Measurements from ENCODE around the gene PDE4A. TPM values are rescaled to one million over a fixed set of nuclear protein-coding genes. Genes with fewer than 3 reads are reported as not detected.
A peak's percentile ranks its signal among the peaks of the same experiment; 100 is the strongest.

PDE4A gene
- total RNA-seq, 2 experiments from 2014 or later, result 15.7 to 17.5 TPM

DNA sequence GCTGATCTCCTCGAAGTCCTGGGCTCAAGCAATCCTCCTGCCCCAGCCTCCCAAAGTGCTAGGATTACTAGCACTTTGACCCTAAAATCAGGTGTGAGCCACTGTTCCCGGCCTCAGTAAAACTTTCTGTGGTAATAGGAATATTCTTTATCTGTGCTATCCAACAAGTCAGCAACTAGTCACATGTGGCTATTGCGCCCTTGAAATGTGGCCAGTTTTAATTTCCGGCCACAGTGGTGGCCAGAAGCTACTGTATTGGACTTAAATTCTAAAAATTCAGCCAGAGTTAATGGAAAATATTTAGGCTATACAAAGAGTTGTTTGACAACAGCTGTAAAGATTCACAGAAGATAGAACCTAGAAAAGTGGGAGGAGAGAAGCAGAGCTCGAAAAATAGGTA is 52.9 kb downstream of the PDE4A start:
- DNase-seq, result no peak
- Mint-ChIP-seq H3K36me3 (no peaks in the 10 kb centered on the region), H3K27me3 (no peaks in the 10 kb centered on the region), H3K9me3 (no peaks in the 10 kb centered on the region), H3K4me1 (ENCODE audit: low read depth) (no peaks in the 10 kb centered on the region), H3K27ac (no peak overlapping the region), H3K4me3 (no peak overlapping the region)
- POLR2A ChIA-PET, result no interaction called here
- intact Hi-C loops (cut with micrococcal nuclease), result no loop called here
- CTCF ChIA-PET, result interaction anchor here (0.7 to 1.5 kb wide), 3 partner anchors 61 to 80 kb away, joined by 3 read pairs; no protein-coding TSS in a partner anchor

DNA sequence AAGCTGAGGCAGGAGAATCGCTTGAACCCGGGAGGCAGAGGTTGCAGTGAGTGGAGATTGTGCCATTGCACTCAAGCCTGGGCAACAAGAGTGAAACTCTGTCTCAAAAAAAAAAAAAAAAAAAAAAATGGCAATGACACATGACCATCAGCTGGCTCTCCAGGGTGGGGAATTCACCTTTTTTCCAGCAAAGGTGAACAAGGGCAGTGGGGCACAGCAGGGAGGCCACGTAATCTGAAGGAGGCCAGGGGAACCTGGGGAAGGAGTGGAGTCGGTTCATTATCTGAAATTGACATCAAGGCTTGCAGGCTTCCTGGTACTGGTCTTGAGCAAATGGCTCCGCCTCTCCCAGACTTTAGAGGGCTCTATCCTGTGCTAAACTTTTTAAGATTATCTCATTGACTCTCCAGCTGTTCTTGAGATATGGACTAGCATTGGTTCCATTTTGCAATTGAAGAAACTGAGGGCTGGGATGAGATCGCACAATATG is 54.7 kb downstream of the PDE4A start:
- Mint-ChIP-seq H3K27me3 (no peaks in the 10 kb centered on the region), H3K36me3 (no peaks in the 10 kb centered on the region), H3K9me3 (no peaks in the 10 kb centered on the region), H3K4me3 (no peak overlapping the region), H3K27ac (no peak overlapping the region), H3K4me1 (ENCODE audit: low read depth) (peaks cover 8% of the 10 kb centered on the region)
- DNase-seq, result peak; percentile 40
- ChIA-PET POLR2A (no interaction called here), CTCF (interaction anchor here (1.0 to 1.1 kb wide), 2 partner anchors 47 to 59 kb away, joined by 4 read pairs; no protein-coding TSS in a partner anchor)
- intact Hi-C loops (cut with micrococcal nuclease), result no loop called here

DNA sequence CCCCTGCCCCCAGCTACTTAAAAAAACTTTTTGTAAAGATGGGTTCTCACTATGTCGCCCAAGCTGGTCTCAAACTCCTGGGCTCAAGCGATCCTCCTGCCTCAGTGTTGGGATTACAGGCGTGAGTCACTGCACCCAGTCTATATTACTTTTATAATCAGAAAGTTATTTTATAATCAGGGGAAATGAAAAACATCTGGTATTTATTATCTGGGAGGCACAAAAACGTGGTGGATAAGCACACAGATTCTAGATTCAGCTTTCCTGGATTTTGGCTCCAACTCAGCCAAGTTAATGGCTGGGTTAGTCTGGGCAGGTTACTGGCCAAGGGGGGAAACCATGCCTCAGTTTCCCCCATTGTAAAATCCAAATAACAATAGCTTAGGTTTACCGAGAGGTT is 58.1 kb downstream of the PDE4A start:
- H3K27ac Mint-ChIP-seq, result no peak overlapping the region
- H3K36me3 Mint-ChIP-seq, result no peaks in the 10 kb centered on the region
- peaks cover 8% of the 10 kb centered on the region for H3K4me1 Mint-ChIP-seq (ENCODE audit: low read depth)
- CTCF ChIA-PET, result interaction anchor here (0.6 to 2.2 kb wide), 15 partner anchors 16 to 386 kb away, joined by 3 to 8 read pairs (median 4); partner anchors contain the start of gene CDC37
- no peaks in the 10 kb centered on the region for H3K27me3 Mint-ChIP-seq
- intact Hi-C loops (cut with micrococcal nuclease), result loop anchor here (2.0 kb wide), 1 partner anchor 76 kb away; the partner anchor contains the start of gene CDC37
- DNase-seq, result no peak
- POLR2A ChIA-PET, result no interaction called here
- no peak overlapping the region for H3K4me3 Mint-ChIP-seq
- no peaks in the 10 kb centered on the region for H3K9me3 Mint-ChIP-seq

DNA sequence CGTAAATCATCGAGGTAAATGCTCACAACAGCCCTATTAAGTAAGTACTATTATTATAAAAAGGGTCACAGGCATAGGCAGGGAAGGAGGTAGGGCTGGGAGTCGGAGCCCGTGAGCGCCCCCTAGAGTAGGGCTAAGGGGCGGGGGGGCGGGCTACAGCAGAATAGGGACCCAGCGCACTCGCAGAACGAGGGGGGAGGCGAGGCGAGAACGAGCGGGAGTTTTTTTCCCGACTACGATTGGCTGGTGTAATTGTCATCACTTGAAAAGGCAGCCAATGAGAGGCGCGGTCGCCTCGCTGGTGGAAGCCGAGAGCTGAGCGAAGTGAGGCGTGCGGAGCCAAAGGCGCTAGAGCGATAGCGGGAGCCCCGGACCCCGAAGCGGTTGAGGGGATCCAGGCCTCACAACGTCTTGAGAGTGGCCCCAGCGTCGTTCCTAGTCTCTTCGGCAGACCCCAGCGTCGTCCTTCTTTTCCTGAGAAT is 58.6 kb downstream of the PDE4A start:
- H3K27ac Mint-ChIP-seq, result no peak overlapping the region
- intact Hi-C loops (cut with micrococcal nuclease), result loop anchor here (2.0 kb wide), 1 partner anchor 76 kb away; the partner anchor contains the start of gene CDC37
- POLR2A ChIA-PET, result no interaction called here

DNA sequence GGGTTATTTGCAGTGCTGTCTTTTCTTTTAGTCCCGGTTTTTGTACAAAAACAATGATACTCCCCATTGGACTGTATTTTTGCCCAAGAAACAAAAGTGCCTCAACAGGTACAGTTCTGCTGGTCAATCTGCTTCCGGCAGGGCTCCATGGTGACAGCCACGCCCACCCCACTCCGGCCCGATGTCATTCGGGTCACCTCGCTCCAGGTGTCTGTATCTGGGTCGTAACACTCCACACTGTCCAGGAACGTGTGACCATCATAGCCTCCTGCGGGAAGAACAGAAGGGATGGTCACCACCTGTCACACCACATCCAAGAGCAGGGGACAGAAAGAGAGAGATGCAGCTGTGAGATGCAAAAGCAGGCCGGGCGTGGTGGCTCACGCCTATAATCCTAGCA is 66.2 kb downstream of the PDE4A start:
- Mint-ChIP-seq H3K27ac (no peak overlapping the region), H3K4me1 (ENCODE audit: low read depth) (no peaks in the 10 kb centered on the region), H3K36me3 (peaks cover 32% of the 10 kb centered on the region), H3K9me3 (no peaks in the 10 kb centered on the region), H3K27me3 (no peaks in the 10 kb centered on the region), H3K4me3 (no peak overlapping the region)
- ChIA-PET POLR2A (no interaction called here), CTCF (no interaction called here)
- DNase-seq, result no peak
- intact Hi-C loops (cut with micrococcal nuclease), result no loop called here

More for the DNA sequence above, 58.6 kb downstream of the PDE4A start:
- Mint-ChIP-seq H3K4me3 (peak overlapping the region; percentile 35), H3K27me3 (no peaks in the 10 kb centered on the region), H3K4me1 (ENCODE audit: low read depth) (peaks cover 8% of the 10 kb centered on the region), H3K36me3 (no peaks in the 10 kb centered on the region), H3K9me3 (no peaks in the 10 kb centered on the region)
- DNase-seq, result peak; percentile 93
- CTCF ChIA-PET, result interaction anchor here (0.6 to 2.2 kb wide), 20 partner anchors 11 to 521 kb away, joined by 3 to 8 read pairs (median 4); partner anchors contain the start of gene CDC37

DNA sequence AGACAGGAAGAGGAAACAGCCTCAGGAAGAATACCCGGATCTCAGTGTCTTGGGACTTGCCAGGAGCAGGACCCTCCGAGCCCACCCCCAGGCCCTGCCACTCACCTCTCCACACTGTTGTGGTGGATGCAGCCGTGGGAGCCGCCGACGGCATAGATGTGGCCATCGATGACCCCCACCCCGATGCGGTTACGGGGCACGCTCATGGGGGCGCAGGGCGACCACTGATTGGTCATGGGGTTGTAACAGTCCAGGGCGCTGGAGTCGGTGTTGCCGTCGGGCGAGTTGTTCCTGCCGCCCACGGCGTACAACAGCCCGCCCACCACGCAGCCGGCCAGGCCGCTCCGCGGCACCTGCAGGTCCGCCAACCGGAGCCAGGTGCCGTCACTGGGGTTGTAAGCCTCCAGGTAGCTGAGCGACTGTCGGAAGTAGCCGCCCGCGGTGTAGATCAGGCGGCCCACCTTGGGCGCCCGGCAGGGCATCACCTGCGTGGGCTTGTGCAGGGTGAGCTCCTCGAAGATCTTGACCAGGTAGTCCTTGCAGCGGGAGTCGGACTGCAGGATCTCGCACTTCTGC is 71.2 kb downstream of the PDE4A start:
- POLR2A ChIA-PET, result no interaction called here

DNA sequence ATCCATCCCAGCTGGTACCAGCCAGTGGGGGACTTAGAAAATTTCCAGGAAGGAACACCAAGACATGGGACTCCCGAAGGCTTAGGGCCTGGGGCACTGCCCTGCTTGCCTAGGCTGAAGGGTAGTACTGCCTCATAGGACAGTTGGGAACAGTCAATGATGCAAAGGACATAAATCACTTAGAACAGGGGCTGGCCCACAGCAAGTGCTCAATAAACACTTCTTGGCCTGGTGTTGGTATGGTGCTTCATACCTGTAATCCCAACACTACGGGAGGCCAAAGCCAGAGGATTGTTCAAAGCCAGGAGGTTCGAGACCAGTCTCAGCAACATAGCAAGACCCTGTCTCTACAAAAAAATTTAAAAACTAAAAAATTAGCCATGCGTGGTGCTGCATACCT is 77.0 kb downstream of the PDE4A start:
- Mint-ChIP-seq H3K4me3 (no peak overlapping the region), H3K27me3 (no peaks in the 10 kb centered on the region), H3K36me3 (peaks cover 30% of the 10 kb centered on the region), H3K9me3 (no peaks in the 10 kb centered on the region), H3K27ac (no peak overlapping the region), H3K4me1 (ENCODE audit: low read depth) (peaks cover 28% of the 10 kb centered on the region)
- ChIA-PET POLR2A (interaction anchor here (0.6 kb wide), 1 partner anchor 75 kb away, joined by 3 read pairs; no protein-coding TSS in a partner anchor), CTCF (interaction anchor here (0.5 to 1.7 kb wide), 3 partner anchors 8 to 32 kb away, joined by 3 to 4 read pairs (median 3); no protein-coding TSS in a partner anchor)
- intact Hi-C loops (cut with micrococcal nuclease), result no loop called here
- DNase-seq, result no peak

More for the DNA sequence above, 71.2 kb downstream of the PDE4A start:
- intact Hi-C loops (cut with micrococcal nuclease), result no loop called here
- no peak for DNase-seq
- H3K36me3 Mint-ChIP-seq, result peaks cover 35% of the 10 kb centered on the region
- H3K27me3 Mint-ChIP-seq, result no peaks in the 10 kb centered on the region
- CTCF ChIA-PET, result interaction anchor here (0.6 to 2.1 kb wide), 7 partner anchors 9 to 208 kb away, joined by 3 to 15 read pairs (median 5); no protein-coding TSS in a partner anchor
- peaks cover 4% of the 10 kb centered on the region for H3K4me1 Mint-ChIP-seq (ENCODE audit: low read depth)
- no peak overlapping the region for H3K27ac Mint-ChIP-seq
- H3K9me3 Mint-ChIP-seq, result no peaks in the 10 kb centered on the region
- H3K4me3 Mint-ChIP-seq, result no peak overlapping the region

DNA sequence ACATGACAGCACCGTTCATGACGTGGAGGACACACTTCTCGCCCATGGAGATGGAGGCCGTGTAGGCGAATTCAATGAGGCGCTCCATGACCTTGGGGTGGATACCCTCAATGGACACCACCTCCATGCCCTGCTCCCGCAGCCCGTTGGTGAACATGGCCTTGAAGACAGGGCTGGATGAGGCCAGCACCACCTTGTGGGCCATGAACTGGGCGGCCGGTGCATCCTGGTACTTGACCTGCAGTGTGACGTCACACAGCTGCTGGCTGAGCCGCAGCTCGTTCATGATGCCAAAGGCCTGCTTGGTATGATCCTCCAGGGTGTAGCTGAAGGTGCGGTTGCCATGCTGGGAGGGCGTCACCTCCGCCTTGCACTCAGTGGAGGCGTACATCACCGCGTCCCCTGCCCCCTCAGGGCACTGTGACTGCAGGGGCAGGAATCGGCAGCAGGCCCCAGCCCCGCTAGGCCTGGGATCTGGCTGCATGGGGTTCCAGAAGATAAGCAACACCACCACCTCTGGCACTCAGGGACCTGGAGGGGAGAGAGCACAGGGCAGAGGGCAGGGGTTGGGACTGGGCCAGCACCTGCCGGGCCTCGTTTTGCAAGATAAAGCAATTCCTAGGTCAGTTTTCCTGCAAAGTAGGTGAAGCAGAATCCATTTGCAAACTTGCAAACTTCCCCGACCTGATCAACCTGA is 79.4 kb downstream of the PDE4A start:
- Mint-ChIP-seq H3K36me3 (peaks cover 26% of the 10 kb centered on the region), H3K9me3 (no peaks in the 10 kb centered on the region), H3K27me3 (no peaks in the 10 kb centered on the region), H3K4me1 (ENCODE audit: low read depth) (peaks cover 31% of the 10 kb centered on the region), H3K4me3 (no peak overlapping the region), H3K27ac (no peak overlapping the region)
- ChIA-PET POLR2A (interaction anchor here (0.5 to 1.1 kb wide), 2 partner anchors 53 to 67 kb away, joined by 3 to 4 read pairs; no protein-coding TSS in a partner anchor), CTCF (interaction anchor here (0.8 to 1.5 kb wide), 3 partner anchors 8 to 96 kb away, joined by 3 to 4 read pairs (median 3); no protein-coding TSS in a partner anchor)
- DNase-seq, result no peak
- intact Hi-C loops (cut with micrococcal nuclease), result no loop called here

DNA sequence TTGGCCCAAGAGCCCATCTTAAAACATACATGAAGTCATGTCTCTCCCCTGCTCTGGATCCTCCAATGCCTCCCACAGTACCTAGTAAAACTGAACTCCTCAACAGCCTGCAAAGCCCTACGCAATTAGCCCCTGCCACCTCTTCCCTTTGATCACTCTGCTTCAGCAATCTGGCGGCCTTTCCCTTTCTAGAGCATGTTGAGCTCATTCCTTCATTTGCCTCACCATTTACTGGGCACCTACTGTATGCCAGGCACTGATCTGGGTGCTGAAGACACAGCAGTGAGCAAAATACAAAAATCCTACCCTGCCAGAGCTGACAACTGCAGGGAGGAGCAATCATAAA is 79.9 kb downstream of the PDE4A start:
- H3K9me3 Mint-ChIP-seq, result no peaks in the 10 kb centered on the region
- H3K36me3 Mint-ChIP-seq, result peaks cover 26% of the 10 kb centered on the region
- intact Hi-C loops (cut with micrococcal nuclease), result no loop called here
- no peaks in the 10 kb centered on the region for H3K27me3 Mint-ChIP-seq
- POLR2A ChIA-PET, result interaction anchor here (0.5 to 1.1 kb wide), 2 partner anchors 54 to 67 kb away, joined by 3 to 4 read pairs; no protein-coding TSS in a partner anchor
- DNase-seq, result no peak
- CTCF ChIA-PET, result interaction anchor here (0.8 to 1.5 kb wide), 4 partner anchors 8 to 199 kb away, joined by 3 to 4 read pairs (median 4); no protein-coding TSS in a partner anchor
- H3K27ac Mint-ChIP-seq, result peak overlapping the region; percentile 9
- peak overlapping the region; percentile 55 for H3K4me3 Mint-ChIP-seq
- peaks cover 31% of the 10 kb centered on the region for H3K4me1 Mint-ChIP-seq (ENCODE audit: low read depth)

DNA sequence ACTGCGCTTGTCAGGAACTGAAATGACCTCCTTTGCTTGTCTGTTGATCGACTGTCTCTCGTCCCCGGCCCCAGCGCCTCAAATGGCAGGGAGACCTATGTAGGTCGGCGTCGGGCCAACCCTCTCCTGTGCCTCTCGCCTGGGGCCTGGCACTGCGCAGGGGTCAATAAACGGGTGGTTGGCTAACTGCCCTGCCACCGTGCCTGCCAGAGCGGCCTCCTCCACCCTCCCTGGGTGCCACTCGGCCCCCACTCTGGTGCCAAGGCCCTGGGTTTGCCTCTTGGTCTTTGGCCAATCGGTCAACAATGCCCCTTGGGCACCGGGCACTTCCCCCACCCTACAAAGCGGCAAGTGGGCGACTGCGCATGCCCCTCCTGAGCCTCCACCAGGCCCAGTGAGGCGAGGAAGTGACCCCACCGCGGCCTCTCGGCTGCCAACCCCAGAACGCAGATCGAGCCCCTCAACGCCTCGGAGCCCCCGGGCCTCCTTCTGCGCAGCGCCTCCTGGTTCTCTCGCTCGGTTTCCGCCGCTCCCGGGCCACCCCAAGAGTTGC is 81.7 kb downstream of the PDE4A start:
- peak overlapping the region; percentile 84 for H3K27ac Mint-ChIP-seq
- peaks cover 37% of the 10 kb centered on the region for H3K4me1 Mint-ChIP-seq (ENCODE audit: low read depth)
- no peaks in the 10 kb centered on the region for H3K27me3 Mint-ChIP-seq
- peak overlapping the region; percentile 90 for H3K4me3 Mint-ChIP-seq
- H3K36me3 Mint-ChIP-seq, result peaks cover 25% of the 10 kb centered on the region
- no peaks in the 10 kb centered on the region for H3K9me3 Mint-ChIP-seq
- POLR2A ChIA-PET, result interaction anchor here (1.0 kb wide), 1 partner anchor 98 kb away, joined by 3 read pairs; the partner anchor contains the start of gene CDC37
- CTCF ChIA-PET, result no interaction called here
- intact Hi-C loops (cut with micrococcal nuclease), result loop anchor here (1.0 to 2.0 kb wide), 3 partner anchors 64 to 151 kb away; partner anchors contain the start of genes CDC37 and KRI1
- peak; percentile 62 for DNase-seq

DNA sequence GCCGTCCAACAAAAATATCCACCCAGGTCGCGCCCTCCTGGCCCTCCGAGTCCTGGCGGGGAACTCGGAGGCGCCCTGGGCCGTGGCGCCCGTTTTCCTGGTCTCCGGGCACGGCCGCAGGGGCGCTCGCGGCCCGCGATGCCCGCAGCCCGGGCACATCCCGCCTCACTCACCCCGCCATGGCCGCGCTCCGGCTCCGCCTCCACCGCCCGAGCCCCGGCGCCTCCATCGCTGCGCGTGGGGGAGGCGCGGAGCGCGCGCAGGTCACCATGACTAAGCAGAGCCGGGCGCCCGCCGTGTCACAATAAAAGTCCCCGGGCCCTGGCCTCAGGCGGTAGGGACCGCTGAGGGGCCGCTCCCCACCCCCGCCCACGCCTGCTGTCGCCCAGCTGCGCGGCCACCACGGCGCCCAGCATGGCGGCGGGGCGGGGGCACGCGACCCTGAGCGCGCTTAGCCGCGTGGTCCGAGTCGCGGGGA is 82.2 kb downstream of the PDE4A start:
- peaks cover 35% of the 10 kb centered on the region for H3K4me1 Mint-ChIP-seq (ENCODE audit: low read depth)
- H3K36me3 Mint-ChIP-seq, result peaks cover 21% of the 10 kb centered on the region
- ChIA-PET POLR2A (interaction anchor here (1.0 kb wide), 1 partner anchor 99 kb away, joined by 3 read pairs; the partner anchor contains the start of gene CDC37), CTCF (no interaction called here)
- peak overlapping the region; percentile 84 for H3K27ac Mint-ChIP-seq
- intact Hi-C loops (cut with micrococcal nuclease), result loop anchor here (1.0 to 2.0 kb wide), 3 partner anchors 64 to 150 kb away; partner anchors contain the start of genes CDC37 and KRI1
- peak overlapping the region; percentile 90 for H3K4me3 Mint-ChIP-seq
- no peaks in the 10 kb centered on the region for H3K27me3 Mint-ChIP-seq
- H3K9me3 Mint-ChIP-seq, result no peaks in the 10 kb centered on the region
- peak; percentile 94 for DNase-seq
